ENCODE data around the gene SUFU. TPM values are rescaled to one million over a fixed set of nuclear protein-coding genes. Genes with fewer than 3 reads are reported as not detected.
A peak's percentile ranks its signal among the peaks of the same experiment; 100 is the strongest.

Gene SUFU
- total and polyA plus RNA-seq, 2 of the 13 experiments (the other 11 are each of a cell fraction or from before 2014, with no cell fraction given), result 2.9 to 5.5 TPM

DNA sequence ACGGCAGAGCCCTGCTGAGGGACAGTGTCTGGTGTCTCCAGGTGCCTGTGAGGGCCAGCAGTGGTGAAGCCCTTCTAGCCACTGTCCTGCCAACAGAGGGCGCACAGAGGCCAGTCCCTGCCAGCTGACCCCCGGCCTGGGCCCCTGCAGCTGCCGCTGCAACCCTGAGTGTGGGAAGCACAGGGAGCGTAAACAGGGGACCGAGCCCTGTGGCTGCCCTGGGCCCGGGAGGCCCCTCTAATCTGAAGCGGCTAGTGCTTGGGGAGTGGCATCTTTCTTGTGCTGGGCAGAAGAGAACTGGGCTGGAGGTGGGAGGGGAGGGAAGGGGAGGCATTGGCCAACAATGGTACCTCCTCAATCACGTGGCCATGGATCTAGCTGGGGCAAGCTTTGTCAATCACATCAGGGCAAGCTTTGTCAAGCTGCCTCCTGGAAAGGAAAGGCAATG, 175.1 kb downstream of the SUFU start:
- intact Hi-C loops (cut with micrococcal nuclease; ENCODE audit: unreplicated experiment), result loop anchor here (2.0 to 5.0 kb wide), 2 partner anchors 34 to 177 kb away; partner anchors contain the start of genes ACTR1A and SUFU
- in situ Hi-C loops (cut with HindIII; ENCODE audit: extremely low pct_ligation_motif_present, low pct_unique_long_range_greater_than_20kb), result loop anchor here (5.0 kb wide), 1 partner anchor 33 kb away; the partner anchor contains the start of genes ARL3 and SFXN2
- no peaks in the 10 kb centered on the region for H3K9me3 ChIP-seq (ENCODE audit: low read length)
- WGBS (ENCODE audit: low lambda C conversion rate), result 0% methylated on average over 3 of the region's 9 CpGs
- H3K36me3 ChIP-seq (replicated peaks in 1 of 2; ENCODE audit: control insufficient read depth in 1 of 2, insufficient read depth in 2 of 2, low read length in 2 of 2), result no peaks in the 10 kb centered on the region
- no TSS peak for BruUV-seq (replicated peaks)
- H3K4me1 ChIP-seq (ENCODE audit: insufficient read depth, low read length), result peaks cover 56% of the 10 kb centered on the region
- peak; percentile 76 for DNase-seq (ENCODE audit: low spot score)
- H3K9ac ChIP-seq (ENCODE audit: insufficient read depth, low read depth, low read length), result peak overlapping the region; percentile 21; the same call in 1 of the 2 replicates
- POLR2A ChIA-PET, result interaction anchor here (1.1 to 2.4 kb wide), 6 partner anchors 9 to 527 kb away, joined by 3 to 16 read pairs (median 4); partner anchors contain the start of genes ARL3, NOLC1, SFXN2 and WBP1L
- H3K27ac ChIP-seq (ENCODE audit: extremely low read length, insufficient read depth, low read length), result no peak overlapping the region
- peak; percentile 93 for ATAC-seq
- FAIRE-seq, result peak; percentile 68
- no peak overlapping the region for H2AFZ ChIP-seq (ENCODE audit: low read length)
- CTCF ChIA-PET (ENCODE audit: low intra/inter-chr PET ratio, low total read pairs), result interaction anchor here (1.6 kb wide), 1 partner anchor 50 kb away, joined by 5 read pairs; no protein-coding TSS in a partner anchor
- no peaks in the 10 kb centered on the region for H4K20me1 ChIP-seq (ENCODE audit: insufficient read depth, low read length)
- H3K27me3 ChIP-seq (ENCODE audit: control insufficient read depth in 1 of 2, insufficient read depth in 2 of 2, low read length in 2 of 2), result no peaks in the 10 kb centered on the region
- no peaks in the 10 kb centered on the region for H3K79me2 ChIP-seq (ENCODE audit: insufficient read depth, low read length)
- H3K4me2 ChIP-seq (ENCODE audit: low read depth, low read length), result peak overlapping the region; percentile 63
- peak overlapping the region in 2 of 3 experiments; percentile 19 to 62; a peak in 3 of 6 replicates for H3K4me3 ChIP-seq (replicated peaks in 1 of 3; ENCODE audit: insufficient read depth in 1 of 3, low read depth in 2 of 3, low read length in 3 of 3)
- TF ChIP-seq NRL (CRISPR knock-in tag; IDR thresholded peaks at IDR 0.05; ENCODE audit: borderline replicate concordance) (peak; percentile 60; the same call in 1 of the 2 replicates), CEBPG (CRISPR knock-in tag; IDR thresholded peaks at IDR 0.05) (peak; percentile 11; the same call in 1 of the 2 replicates), GABPA (IDR thresholded peaks at IDR 0.05; ENCODE audit: low read depth, low read length) (no peak), GABPA (CRISPR knock-in tag; IDR thresholded peaks at IDR 0.05; ENCODE audit: low read depth) (peak; percentile 34; the same call in 1 of the 2 replicates), HNRNPH1 (optimal IDR thresholded peaks at IDR 0.05; ENCODE audit: low read depth, low read length) (no peak), FOXO1 (CRISPR knock-in tag; IDR thresholded peaks at IDR 0.05) (peak; percentile 59), HES4 (CRISPR knock-in tag; IDR thresholded peaks at IDR 0.05; ENCODE audit: borderline replicate concordance) (no peak), DR1 (CRISPR knock-in tag; IDR thresholded peaks at IDR 0.05) (0 out of 2 replicates have a peak, but pooled peaks have one; percentile 32), CCDC6 (CRISPR knock-in tag; IDR thresholded peaks at IDR 0.05) (peak; percentile 47; the same call in 1 of the 2 replicates), EEA1 (CRISPR knock-in tag; IDR thresholded peaks at IDR 0.05; ENCODE audit: borderline replicate concordance) (peak; percentile 38; the same call in 1 of the 2 replicates), MED1 (CRISPR knock-in tag; IDR thresholded peaks at IDR 0.05) (peak; percentile 43; the same call in 1 of the 2 replicates), ZFP1 (CRISPR knock-in tag; IDR thresholded peaks at IDR 0.05) (no peak), BHLHE40 (IDR thresholded peaks at IDR 0.05; ENCODE audit: low read length) (0 out of 2 replicates have a peak, but pooled peaks have one; percentile 43), NONO (IDR thresholded peaks at IDR 0.05) (no peak), NONO (CRISPR knock-in tag; conservative IDR thresholded peaks at IDR 0.05) (0 out of 2 replicates have a peak, but pooled peaks have one; percentile 56), FOXA3 (CRISPR knock-in tag; IDR thresholded peaks at IDR 0.05) (peak; percentile 20; the same call in 1 of the 2 replicates), ZSCAN9 (CRISPR knock-in tag; IDR thresholded peaks at IDR 0.05; ENCODE audit: borderline replicate concordance) (0 out of 2 replicates have a peak, but pooled peaks have one; percentile 22), STAG1 (CRISPR knock-in tag; IDR thresholded peaks at IDR 0.05) (peak; percentile 70), ZNF605 (CRISPR knock-in tag; IDR thresholded peaks at IDR 0.05) (peak; percentile 47; the same call in 1 of the 2 replicates), TSC22D2 (CRISPR knock-in tag; IDR thresholded peaks at IDR 0.05; ENCODE audit: borderline replicate concordance) (no peak), ZNF788 (CRISPR knock-in tag; IDR thresholded peaks at IDR 0.05; ENCODE audit: borderline replicate concordance) (peak; percentile 42; the same call in 1 of the 2 replicates)
- TF ChIP-seq, protein P1, sequence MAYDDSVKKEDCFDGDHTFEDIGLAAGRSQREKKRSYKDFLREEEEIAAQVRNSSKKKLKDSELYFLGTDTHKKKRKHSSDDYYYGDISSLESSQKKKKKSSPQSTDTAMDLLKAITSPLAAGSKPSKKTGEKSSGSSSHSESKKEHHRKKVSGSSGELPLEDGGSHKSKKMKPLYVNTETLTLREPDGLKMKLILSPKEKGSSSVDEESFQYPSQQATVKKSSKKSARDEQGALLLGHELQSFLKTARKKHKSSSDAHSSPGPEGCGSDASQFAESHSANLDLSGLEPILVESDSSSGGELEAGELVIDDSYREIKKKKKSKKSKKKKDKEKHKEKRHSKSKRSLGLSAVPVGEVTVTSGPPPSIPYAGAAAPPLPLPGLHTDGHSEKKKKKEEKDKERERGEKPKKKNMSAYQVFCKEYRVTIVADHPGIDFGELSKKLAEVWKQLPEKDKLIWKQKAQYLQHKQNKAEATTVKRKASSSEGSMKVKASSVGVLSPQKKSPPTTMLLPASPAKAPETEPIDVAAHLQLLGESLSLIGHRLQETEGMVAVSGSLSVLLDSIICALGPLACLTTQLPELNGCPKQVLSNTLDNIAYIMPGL (CRISPR knock-in tag; IDR thresholded peaks at IDR 0.05; ENCODE audit: borderline replicate concordance in 1 of 2, low read depth in 1 of 2), result peak; percentile 85 to 87; a peak in 3 of 4 replicates
- TF ChIP-seq, protein P2, sequence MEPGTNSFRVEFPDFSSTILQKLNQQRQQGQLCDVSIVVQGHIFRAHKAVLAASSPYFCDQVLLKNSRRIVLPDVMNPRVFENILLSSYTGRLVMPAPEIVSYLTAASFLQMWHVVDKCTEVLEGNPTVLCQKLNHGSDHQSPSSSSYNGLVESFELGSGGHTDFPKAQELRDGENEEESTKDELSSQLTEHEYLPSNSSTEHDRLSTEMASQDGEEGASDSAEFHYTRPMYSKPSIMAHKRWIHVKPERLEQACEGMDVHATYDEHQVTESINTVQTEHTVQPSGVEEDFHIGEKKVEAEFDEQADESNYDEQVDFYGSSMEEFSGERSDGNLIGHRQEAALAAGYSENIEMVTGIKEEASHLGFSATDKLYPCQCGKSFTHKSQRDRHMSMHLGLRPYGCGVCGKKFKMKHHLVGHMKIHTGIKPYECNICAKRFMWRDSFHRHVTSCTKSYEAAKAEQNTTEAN (CRISPR knock-in tag; conservative IDR thresholded peaks at IDR 0.05), result 0 out of 2 replicates have a peak, but pooled peaks have one; percentile 42

Data from HepG2 (cell line).